ENCODE measurements around the gene DNM2. TPM values are rescaled to one million over a fixed set of nuclear protein-coding genes. Genes with fewer than 3 reads are reported as not detected.

Gene DNM2
- total RNA-seq, 6 donors from 2014 or later, result 238 to 744 (median 318) TPM

DNA sequence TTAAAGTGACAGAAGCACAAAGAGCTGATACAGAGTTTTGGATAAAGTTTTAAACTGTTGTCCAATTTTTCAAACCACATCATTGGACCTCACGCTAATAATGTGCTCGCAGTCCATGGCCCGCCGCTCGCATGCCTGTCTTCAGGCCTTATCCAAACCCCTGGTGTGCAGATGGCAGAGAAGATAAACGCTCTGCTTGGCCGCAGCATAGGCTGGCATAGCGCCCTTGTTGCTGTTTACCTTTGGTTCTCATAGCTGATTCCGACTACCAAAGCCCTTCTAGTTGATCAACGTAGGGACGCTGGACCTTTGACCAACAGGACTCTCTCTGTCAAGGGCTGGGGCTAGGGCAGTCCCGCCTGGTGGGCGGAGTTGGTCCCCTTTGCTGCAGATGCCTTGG lies 40.1 kb upstream of the DNM2 start:
- Histone ChIP-seq H3K4me1 (peaks cover 0 to 7% (median 4%) of the 10 kb centered on the region in 4 donors), H3K36me3 (peaks cover 42 to 94% (median 76%) of the 10 kb centered on the region in 4 donors), H3K27ac (no peak overlapping the region), H3K4me3 (no peak overlapping the region), H3K9me3 (no peaks in the 10 kb centered on the region), H3K27me3 (no peaks in the 10 kb centered on the region)
- WGBS, 2 donors, result 85 to 90% methylated on average over 13 of the region's 13 CpGs
- ATAC-seq (ENCODE audit: low FRiP score in 2 of 2), result no peak
- DNase-seq, result no peak
- TF ChIP-seq CTCF (IDR thresholded peaks at IDR 0.05) (no peak), EP300 (IDR thresholded peaks at IDR 0.05) (no peak), POLR2A (IDR thresholded peaks at IDR 0.05) (no peak)

GRCh38 chr19:10678813-10679212 lies 39.1 kb upstream of the DNM2 start:
- 79 to 85% methylated on average over 9 to 12 of the region's 12 CpGs for WGBS, 2 donors
- DNase-seq, result no peak
- H3K27ac ChIP-seq, result no peak overlapping the region
- no peak overlapping the region for H3K4me3 ChIP-seq
- ATAC-seq (ENCODE audit: low FRiP score in 2 of 2), result no peak
- no peaks in the 10 kb centered on the region for H3K9me3 ChIP-seq
- no peaks in the 10 kb centered on the region for H3K27me3 ChIP-seq
- H3K36me3 ChIP-seq, result peaks cover 52 to 94% (median 80%) of the 10 kb centered on the region in 4 donors
- TF ChIP-seq POLR2A (IDR thresholded peaks at IDR 0.05) (no peak), EP300 (IDR thresholded peaks at IDR 0.05) (no peak), POLR2AphosphoS5 (IDR thresholded peaks at IDR 0.05) (no peak), CTCF (IDR thresholded peaks at IDR 0.05) (no peak)
- no peaks in the 10 kb centered on the region for H3K4me1 ChIP-seq

- 93 to 96% methylated on average over 3 to 18 of the region's 18 CpGs for WGBS, 2 donors
Observed at GRCh38 chr19:10679743-10680142, 38.1 kb upstream of the DNM2 start.

GRCh38 chr19:10680545-10681135 lies 37.2 kb upstream of the DNM2 start:
- H3K27me3 ChIP-seq, result no peaks in the 10 kb centered on the region
- H3K36me3 ChIP-seq, result peaks cover 65 to 96% (median 89%) of the 10 kb centered on the region in 4 donors
- no peak overlapping the region for H3K27ac ChIP-seq
- 93 to 98% methylated on average over 13 to 14 of the region's 15 CpGs for WGBS, 2 donors
- DNase-seq (no peak), ATAC-seq (ENCODE audit: low FRiP score in 2 of 2) (no peak)
- H3K4me3 ChIP-seq, result no peak overlapping the region
- TF ChIP-seq CTCF (IDR thresholded peaks at IDR 0.05), result no peak
- TF ChIP-seq EP300 (IDR thresholded peaks at IDR 0.05), result no peak
- TF ChIP-seq POLR2AphosphoS5 (IDR thresholded peaks at IDR 0.05), result no peak
- no peak for TF ChIP-seq POLR2A (IDR thresholded peaks at IDR 0.05)
- H3K4me1 ChIP-seq, result no peaks in the 10 kb centered on the region
- H3K9me3 ChIP-seq, result no peaks in the 10 kb centered on the region

More at GRCh38 chr19:10679743-10680142, 38.1 kb upstream of the DNM2 start:
- peaks cover 60 to 95% (median 87%) of the 10 kb centered on the region in 4 donors for H3K36me3 ChIP-seq
- no peaks in the 10 kb centered on the region for H3K4me1 ChIP-seq
- H3K27me3 ChIP-seq, result no peaks in the 10 kb centered on the region
- DNase-seq (no peak), ATAC-seq (ENCODE audit: low FRiP score in 2 of 2) (no peak)
- no peak for TF ChIP-seq POLR2A (IDR thresholded peaks at IDR 0.05)
- no peak for TF ChIP-seq CTCF (IDR thresholded peaks at IDR 0.05)
- TF ChIP-seq EP300 (IDR thresholded peaks at IDR 0.05), result no peak
- TF ChIP-seq POLR2AphosphoS5 (IDR thresholded peaks at IDR 0.05), result no peak
- H3K27ac ChIP-seq, result no peak overlapping the region
- no peaks in the 10 kb centered on the region for H3K9me3 ChIP-seq
- H3K4me3 ChIP-seq, result no peak overlapping the region

DNA sequence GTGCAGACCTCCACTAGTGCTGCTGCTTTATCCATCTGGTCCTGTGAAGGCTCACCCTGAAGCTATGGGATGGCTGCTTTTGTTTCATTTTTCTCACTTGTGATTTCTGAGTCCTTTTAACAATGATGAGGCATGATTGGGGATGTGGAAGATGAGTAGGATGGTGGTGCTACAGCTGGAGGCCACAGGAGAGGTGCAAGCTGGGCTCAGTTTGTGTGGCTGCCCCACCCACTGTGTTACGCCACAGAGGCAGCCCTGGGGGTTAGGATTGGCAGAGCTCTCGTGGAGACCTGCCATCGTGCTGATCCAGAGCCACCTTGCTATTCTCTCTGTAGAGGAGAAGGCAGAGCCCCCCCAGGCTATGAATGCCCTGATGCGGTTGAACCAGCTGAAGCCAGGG lies 36.2 kb upstream of the DNM2 start:
- 80 to 86% methylated on average over 2 to 4 of the region's 4 CpGs for WGBS, 2 donors
- TF ChIP-seq POLR2AphosphoS5 (IDR thresholded peaks at IDR 0.05), result no peak
- no peak for TF ChIP-seq POLR2A (IDR thresholded peaks at IDR 0.05)
- no peak for TF ChIP-seq CTCF (IDR thresholded peaks at IDR 0.05)
- TF ChIP-seq EP300 (IDR thresholded peaks at IDR 0.05), result no peak
- DNase-seq (no peak), ATAC-seq (ENCODE audit: low FRiP score in 2 of 2) (no peak)
- H3K9me3 ChIP-seq, result no peaks in the 10 kb centered on the region
- H3K4me3 ChIP-seq, result no peak overlapping the region
- peaks cover 65 to 100% (median 94%) of the 10 kb centered on the region in 4 donors for H3K36me3 ChIP-seq
- no peaks in the 10 kb centered on the region for H3K4me1 ChIP-seq
- no peaks in the 10 kb centered on the region for H3K27me3 ChIP-seq
- no peak overlapping the region for H3K27ac ChIP-seq
